BLaER1 (cell line): ENCODE results near the gene PTGER4.

Experiments
- H3K27ac ChIP-seq: shearing (Covaris generic); formaldehyde crosslinking; 2 replicates; pipeline ENCODE4 v1.8.1; 2022
- H3K27me3 ChIP-seq: shearing (Covaris generic); formaldehyde crosslinking; 2 replicates; pipeline ENCODE4 v1.8.1; 2022
- H3K36me3 ChIP-seq: shearing (Covaris generic); formaldehyde crosslinking; 2 replicates; pipeline ENCODE4 v1.8.1; 2022
- H3K4me1 ChIP-seq: shearing (Covaris generic); formaldehyde crosslinking; 2 replicates; pipeline ENCODE4 v1.8.1; 2022
- H3K4me2 ChIP-seq: shearing (Covaris generic); formaldehyde crosslinking; 2 replicates; pipeline ENCODE4 v1.8.1; 2022
- H3K4me3 ChIP-seq: shearing (Covaris generic); formaldehyde crosslinking; 2 replicates; pipeline ENCODE4 v1.8.1; 2022
- H3K9ac ChIP-seq: shearing (Covaris generic); formaldehyde crosslinking; 2 replicates; pipeline ENCODE4 v1.8.1; 2022
- H3K9me3 ChIP-seq: shearing (Covaris generic); formaldehyde crosslinking; 2 replicates; pipeline ENCODE4 v1.8.1; 2022
- H4K20me1 ChIP-seq: shearing (Covaris generic); formaldehyde crosslinking; 2 replicates; pipeline ENCODE4 v1.8.1; 2022
- Cebpa-rat ChIP-seq: shearing (Covaris generic); IDR thresholded peaks from 2 replicates; pipeline ENCODE4 v1.8.1; 2022

Gene PTGER4

DNA sequence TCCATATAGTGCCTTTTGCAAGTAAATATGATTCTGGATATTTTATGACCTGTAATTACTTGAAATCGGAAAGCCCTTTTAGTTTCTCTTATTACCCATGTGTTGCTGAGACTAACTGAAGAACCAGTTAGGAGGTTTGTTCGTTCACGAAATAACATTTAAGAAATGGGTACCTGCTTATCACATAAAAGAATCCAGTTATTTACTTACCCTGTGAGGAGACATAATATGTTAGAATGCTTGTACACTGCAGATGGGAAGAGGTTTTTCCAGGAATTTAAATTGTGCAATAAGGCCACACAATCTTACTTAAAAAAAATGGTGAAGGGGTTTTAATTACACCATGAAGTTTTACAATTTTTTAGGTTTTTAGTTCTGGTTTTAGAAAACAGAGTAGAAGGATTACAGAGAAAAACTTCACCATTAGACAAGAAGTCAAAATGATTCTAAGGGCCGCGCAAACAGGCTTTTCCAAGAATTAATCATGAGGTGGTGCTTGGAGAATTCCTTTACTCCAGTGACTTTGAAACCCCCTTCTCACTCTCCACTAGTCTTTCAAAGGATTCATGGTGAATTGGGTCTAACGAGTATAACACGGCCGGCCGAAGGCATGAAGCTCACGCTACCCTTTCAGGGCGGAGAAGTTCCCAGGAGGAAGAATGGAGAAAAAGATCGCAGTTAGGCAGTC is 1.1 kb upstream of the PTGER4 start:
- peaks cover 44% of the 10 kb centered on the region for H3K4me1 ChIP-seq
- H3K27ac ChIP-seq = peak overlapping the region; percentile 87
- no peak for TF ChIP-seq Cebpa-rat
- peak overlapping the region; percentile 82 for H3K4me2 ChIP-seq
- no peaks in the 10 kb centered on the region for H3K27me3 ChIP-seq
- H4K20me1 ChIP-seq = peaks cover 39% of the 10 kb centered on the region
- peaks cover 9% of the 10 kb centered on the region for H3K36me3 ChIP-seq
- peak overlapping the region; percentile 91 for H3K4me3 ChIP-seq
- H3K9me3 ChIP-seq = no peaks in the 10 kb centered on the region; the same call in 1 of the 2 replicates
- peak overlapping the region; percentile 74 for H3K9ac ChIP-seq

DNA sequence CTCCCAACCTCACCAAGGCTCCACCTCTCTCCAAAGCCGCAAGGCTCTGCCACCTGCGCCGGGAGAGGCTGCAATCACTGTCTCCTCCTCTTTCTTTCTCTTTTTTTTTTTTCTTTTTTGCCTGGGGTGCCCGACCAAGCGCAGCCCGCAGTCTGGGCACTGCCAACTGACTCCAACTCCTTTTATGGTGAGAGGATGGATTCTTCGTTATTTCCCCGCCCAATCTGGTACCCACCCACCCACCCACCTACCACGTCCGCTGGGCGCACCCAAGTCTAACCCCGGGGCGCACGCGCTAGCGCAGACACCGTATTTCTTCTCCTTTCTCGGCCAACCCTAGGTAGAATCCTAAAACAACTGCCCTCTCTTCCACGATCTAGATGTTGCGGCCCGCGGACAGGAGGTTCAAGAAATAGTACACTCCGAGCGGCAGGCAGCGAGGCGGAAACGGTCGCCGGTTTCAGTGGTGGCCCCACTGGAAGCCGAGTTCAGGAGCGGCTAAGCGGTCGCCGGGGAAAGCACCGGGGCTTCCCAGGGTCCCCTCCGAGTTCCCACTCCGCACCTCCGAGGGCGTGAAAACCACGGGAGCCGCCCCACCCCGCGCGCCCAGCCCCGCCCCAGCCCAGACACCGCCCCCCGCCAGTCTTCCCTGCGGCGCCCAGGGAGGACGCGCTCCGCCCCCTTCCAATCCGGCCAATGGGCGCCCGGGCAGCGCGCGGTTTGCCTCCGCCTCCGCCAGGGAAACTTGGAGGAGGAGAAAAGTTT is 385 bp upstream of the PTGER4 start:
- H3K27me3 ChIP-seq = no peaks in the 10 kb centered on the region
- TF ChIP-seq Cebpa-rat = no peak

DNA sequence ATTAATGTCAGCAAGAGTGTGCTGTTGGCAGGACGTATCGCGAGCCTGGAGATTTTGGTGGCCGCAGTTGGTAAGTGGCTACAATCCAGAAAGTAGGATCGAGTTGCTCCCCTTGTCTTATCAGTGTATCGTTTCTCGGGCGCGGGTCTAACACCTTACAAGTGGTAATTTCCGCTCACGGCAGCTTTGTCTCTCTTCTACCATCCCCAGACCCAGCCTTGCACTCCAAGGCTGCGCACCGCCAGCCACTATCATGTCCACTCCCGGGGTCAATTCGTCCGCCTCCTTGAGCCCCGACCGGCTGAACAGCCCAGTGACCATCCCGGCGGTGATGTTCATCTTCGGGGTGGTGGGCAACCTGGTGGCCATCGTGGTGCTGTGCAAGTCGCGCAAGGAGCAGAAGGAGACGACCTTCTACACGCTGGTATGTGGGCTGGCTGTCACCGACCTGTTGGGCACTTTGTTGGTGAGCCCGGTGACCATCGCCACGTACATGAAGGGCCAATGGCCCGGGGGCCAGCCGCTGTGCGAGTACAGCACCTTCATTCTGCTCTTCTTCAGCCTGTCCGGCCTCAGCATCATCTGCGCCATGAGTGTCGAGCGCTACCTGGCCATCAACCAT is 1.1 kb downstream of the PTGER4 start:
- peak overlapping the region; percentile 91 for H3K4me3 ChIP-seq
- H3K4me2 ChIP-seq = peak overlapping the region; percentile 79
- H3K27ac ChIP-seq = peak overlapping the region; percentile 83
- H3K36me3 ChIP-seq = peaks cover 16% of the 10 kb centered on the region
- TF ChIP-seq Cebpa-rat = no peak
- no peaks in the 10 kb centered on the region for H3K9me3 ChIP-seq
- H3K4me1 ChIP-seq = peaks cover 51% of the 10 kb centered on the region
- H3K9ac ChIP-seq = peak overlapping the region; percentile 79
- H4K20me1 ChIP-seq = peaks cover 59% of the 10 kb centered on the region
- no peaks in the 10 kb centered on the region for H3K27me3 ChIP-seq

More for the DNA sequence above, 385 bp upstream of the PTGER4 start:
- Histone ChIP-seq H3K27ac (peak overlapping the region; percentile 87), H3K4me3 (peak overlapping the region; percentile 91), H3K4me1 (peaks cover 48% of the 10 kb centered on the region), H3K4me2 (peak overlapping the region; percentile 82), H3K9me3 (no peaks in the 10 kb centered on the region; the same call in 1 of the 2 replicates), H3K36me3 (peaks cover 9% of the 10 kb centered on the region), H3K9ac (peak overlapping the region; percentile 80), H4K20me1 (peaks cover 44% of the 10 kb centered on the region)

DNA sequence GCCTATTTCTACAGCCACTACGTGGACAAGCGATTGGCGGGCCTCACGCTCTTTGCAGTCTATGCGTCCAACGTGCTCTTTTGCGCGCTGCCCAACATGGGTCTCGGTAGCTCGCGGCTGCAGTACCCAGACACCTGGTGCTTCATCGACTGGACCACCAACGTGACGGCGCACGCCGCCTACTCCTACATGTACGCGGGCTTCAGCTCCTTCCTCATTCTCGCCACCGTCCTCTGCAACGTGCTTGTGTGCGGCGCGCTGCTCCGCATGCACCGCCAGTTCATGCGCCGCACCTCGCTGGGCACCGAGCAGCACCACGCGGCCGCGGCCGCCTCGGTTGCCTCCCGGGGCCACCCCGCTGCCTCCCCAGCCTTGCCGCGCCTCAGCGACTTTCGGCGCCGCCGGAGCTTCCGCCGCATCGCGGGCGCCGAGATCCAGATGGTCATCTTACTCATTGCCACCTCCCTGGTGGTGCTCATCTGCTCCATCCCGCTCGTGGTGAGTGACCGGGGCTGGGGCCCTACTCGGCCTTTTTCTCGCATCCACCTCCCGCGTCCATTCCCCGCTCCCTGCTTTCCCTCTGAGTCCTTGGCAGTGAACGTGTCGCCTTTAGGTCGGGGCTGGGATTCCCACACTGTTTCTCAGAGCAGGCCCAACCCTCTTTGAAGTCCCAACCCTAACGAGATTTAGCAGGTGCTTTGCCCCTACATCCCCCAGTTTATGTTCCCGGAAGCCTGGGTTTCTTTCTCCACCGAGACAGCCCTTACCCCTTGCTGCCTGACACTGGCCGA is 1.8 kb downstream of the PTGER4 start:
- Histone ChIP-seq H3K4me1 (peaks cover 51% of the 10 kb centered on the region), H3K4me3 (peak overlapping the region; percentile 91), H4K20me1 (peaks cover 66% of the 10 kb centered on the region), H3K27me3 (no peaks in the 10 kb centered on the region), H3K4me2 (peak overlapping the region; percentile 79), H3K9ac (peak overlapping the region; percentile 79), H3K36me3 (peaks cover 22% of the 10 kb centered on the region), H3K9me3 (no peaks in the 10 kb centered on the region), H3K27ac (peak overlapping the region; percentile 83)
- TF ChIP-seq Cebpa-rat = no peak

DNA sequence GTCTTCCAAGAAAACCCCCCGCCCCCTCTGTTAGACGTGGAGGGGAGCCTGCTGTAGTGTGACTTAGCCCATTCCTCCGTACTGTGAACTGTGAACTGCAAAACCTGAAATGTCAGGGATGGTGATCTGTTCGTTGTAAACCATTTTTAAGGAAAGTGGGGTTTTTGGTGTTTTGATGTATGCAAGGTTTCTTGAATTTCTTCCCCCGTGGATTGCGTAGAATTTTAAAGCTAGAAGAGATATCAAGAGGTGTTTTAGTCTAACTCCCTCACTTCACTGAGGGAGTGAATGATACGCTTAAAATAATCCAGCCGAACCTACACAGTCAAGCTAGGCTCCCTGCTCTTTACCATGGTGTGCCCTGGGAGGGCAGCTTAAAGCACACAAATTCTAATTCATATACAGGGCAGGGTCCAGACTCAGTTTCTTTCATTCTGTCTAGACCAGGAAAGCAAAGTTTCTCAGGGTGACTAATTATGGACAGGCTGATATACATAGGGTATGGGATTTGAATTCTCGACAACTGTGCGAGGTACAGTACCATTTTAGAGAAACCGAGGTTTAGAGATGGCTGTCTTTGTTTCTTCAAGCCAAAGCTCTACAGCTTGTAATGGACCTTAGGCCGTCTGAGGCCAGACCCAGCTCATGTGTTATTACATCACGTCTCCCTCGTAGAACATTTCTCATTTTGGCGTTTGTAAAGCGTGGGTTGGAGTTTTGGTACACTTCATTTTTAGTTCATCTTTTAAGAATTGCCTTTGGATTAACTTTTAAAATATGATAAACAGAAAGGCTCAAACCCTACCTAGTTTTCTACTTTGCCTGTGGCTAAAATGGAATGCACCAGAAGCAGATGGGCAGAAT is 2.7 kb downstream of the PTGER4 start:
- H3K9me3 ChIP-seq = no peaks in the 10 kb centered on the region
- peaks cover 51% of the 10 kb centered on the region for H3K4me1 ChIP-seq
- H3K36me3 ChIP-seq = peaks cover 22% of the 10 kb centered on the region
- H3K4me2 ChIP-seq = peak overlapping the region; percentile 79
- H3K4me3 ChIP-seq = peak overlapping the region; percentile 91
- H3K27ac ChIP-seq = peak overlapping the region; percentile 83
- no peaks in the 10 kb centered on the region for H3K27me3 ChIP-seq
- no peak for TF ChIP-seq Cebpa-rat
- H3K9ac ChIP-seq = peak overlapping the region; percentile 79
- H4K20me1 ChIP-seq = peaks cover 75% of the 10 kb centered on the region

DNA sequence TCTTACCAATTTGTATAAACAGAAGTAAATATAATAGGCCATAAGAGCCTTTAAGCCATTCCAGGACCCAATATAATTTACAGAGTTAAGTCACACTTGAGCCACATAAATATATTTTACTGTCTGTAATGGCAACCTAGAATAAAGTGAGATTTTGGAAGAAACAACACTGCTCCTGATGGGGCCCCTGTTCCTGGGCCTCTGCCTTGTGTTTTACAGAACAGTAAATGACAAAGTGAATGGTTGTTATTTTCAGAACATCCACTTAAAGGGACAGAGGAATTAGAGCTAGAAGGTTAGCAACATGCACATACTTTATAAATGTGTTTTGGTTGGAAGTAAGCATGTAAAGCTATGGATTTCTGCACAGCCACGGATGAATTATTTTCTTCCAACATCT is 3.6 kb downstream of the PTGER4 start:
- Histone ChIP-seq H3K4me3 (peak overlapping the region; percentile 91), H3K4me2 (peak overlapping the region; percentile 79), H3K27ac (peak overlapping the region; percentile 83), H3K9ac (peak overlapping the region; percentile 79), H3K36me3 (peaks cover 22% of the 10 kb centered on the region), H4K20me1 (peaks cover 83% of the 10 kb centered on the region), H3K27me3 (no peaks in the 10 kb centered on the region), H3K9me3 (no peaks in the 10 kb centered on the region), H3K4me1 (peaks cover 51% of the 10 kb centered on the region)
- no peak for TF ChIP-seq Cebpa-rat

DNA sequence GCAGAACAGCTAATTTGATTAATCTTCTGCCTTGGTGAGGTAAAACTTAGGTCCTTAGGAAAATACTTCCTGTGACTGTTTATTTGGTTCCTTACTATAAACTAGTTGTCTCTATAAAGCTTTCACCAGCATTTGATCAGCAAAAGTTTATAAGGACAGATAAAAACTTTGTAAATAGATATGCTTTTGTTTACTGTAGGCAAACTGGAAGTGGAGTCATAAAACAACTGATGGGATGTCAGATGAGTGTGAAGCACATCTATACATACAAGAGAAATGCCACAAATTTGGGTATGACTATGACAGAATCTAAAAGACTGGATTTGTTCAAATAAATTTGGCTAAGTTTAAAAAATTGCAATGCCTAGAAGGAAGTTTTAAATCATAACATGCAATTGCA is 5.5 kb downstream of the PTGER4 start:
- Histone ChIP-seq H3K4me1 (peaks cover 60% of the 10 kb centered on the region), H3K36me3 (peaks cover 33% of the 10 kb centered on the region), H3K27me3 (no peaks in the 10 kb centered on the region), H3K4me2 (peak overlapping the region; percentile 79), H3K27ac (no peak overlapping the region), H3K9me3 (no peaks in the 10 kb centered on the region), H3K9ac (peak overlapping the region; percentile 70), H4K20me1 (peaks cover 97% of the 10 kb centered on the region), H3K4me3 (peak overlapping the region; percentile 91)
- no peak for TF ChIP-seq Cebpa-rat

DNA sequence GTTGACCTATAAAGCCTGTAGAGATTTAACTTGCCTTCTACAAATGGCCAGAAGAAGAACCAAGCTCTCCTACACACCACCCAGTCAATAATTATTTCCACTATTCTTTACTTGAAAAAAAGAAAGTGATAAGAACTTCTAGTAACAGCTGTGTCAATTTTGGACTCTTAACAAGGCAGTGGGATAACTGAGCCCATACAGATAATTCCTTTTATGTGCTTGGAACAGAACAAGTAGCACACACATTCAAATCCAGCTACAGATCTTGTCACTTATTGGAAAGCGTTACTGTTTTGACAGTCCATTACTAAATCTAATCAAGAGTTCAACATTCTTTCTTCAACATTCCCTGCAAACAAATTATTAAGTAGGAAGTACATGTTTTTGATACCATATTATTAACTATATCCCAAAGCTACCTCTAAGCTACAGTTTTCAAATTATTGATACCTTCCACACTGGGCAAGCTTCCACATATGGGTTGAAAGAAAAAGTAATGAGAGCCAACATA is 6.3 kb downstream of the PTGER4 start:
- Histone ChIP-seq H3K27me3 (no peaks in the 10 kb centered on the region), H3K9me3 (no peaks in the 10 kb centered on the region), H3K4me3 (peak overlapping the region; percentile 91), H3K27ac (no peak overlapping the region), H3K4me2 (peak overlapping the region; percentile 79), H3K9ac (peak overlapping the region; percentile 70; the same call in 1 of the 2 replicates), H3K4me1 (peaks cover 60% of the 10 kb centered on the region), H3K36me3 (peaks cover 39% of the 10 kb centered on the region), H4K20me1 (peaks cover 97% of the 10 kb centered on the region)
- TF ChIP-seq Cebpa-rat = no peak
